Stimulated activated CD8-positive, alpha-beta memory T cell treated with anti-CD3 and anti-CD28 coated beads, Interleukin-15, amount 100 ng/mL, for 24 hours (primary cell): ENCODE results near the gene CCR4.
"Not testable (repeated sequence)": the region's sequence is repeated elsewhere in the genome, so short reads cannot be mapped to it uniquely, and the experiment has no call there.

Source experiments
- DNase-seq: peaks from one replicate; pipeline ENCODE4 v3.0.0-alpha.2; 2020; ENCODE audit warnings: low read depth

Gene CCR4

DNA sequence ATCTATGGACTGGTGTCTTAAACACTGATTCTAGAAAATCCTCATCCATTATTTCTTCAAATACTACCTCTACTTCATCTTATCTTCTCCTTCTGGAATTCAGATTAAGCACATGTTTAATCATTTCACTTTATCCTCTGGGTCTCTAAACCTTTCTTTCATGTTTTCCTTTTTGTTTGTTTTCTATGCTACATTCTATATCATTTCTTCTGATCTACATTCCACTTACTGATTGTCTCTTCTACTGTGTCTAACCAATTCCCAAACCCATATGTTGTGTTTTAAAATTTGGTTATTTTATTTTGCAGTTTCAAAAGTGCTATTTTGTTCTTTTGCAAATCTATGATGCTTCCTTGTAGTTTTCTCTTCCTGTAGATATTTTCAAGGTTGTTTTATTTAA is 31.7 kb downstream of the CCR4 start:
- no peak for DNase-seq

DNA sequence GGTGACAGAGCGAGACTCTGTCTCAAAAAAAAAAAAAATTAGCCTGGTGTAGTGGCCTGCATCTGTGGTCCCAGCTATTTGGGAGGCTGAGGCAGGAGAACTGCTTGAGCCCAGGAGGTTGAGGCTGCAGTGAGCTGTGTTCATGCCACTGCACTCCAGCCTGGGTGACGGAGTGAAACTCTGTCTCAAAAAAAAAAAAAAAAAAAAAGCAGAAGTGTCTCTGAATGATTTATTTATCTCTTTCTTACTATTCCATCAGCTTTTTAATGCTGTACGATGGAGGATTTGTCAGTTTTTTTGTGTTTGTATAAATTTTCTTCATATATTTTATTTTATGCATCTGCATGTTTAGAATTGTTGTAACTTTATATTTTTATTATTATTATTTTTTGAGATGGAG is 33.5 kb downstream of the CCR4 start:
- DNase-seq = not testable (repeated sequence)

DNA sequence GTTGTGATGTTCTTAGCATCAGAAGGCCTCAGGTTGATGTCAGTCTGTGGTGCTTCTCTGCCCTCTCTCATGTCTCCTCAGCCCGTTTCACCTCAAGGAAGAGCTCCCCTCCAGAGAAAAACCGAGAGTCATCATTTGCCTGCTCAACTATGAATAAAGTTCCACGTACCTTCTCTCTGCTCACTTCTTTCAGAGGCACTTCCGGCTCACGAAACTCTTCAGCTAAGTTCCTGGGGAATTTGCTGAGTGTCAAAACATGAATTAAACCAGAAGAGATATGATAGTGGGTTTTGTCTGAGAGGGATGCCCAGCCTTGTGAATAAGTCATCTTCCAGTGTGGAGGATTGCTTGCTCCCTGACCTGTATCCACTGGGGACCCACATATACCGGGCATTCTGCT is 37.7 kb downstream of the CCR4 start:
- no peak for DNase-seq

DNA sequence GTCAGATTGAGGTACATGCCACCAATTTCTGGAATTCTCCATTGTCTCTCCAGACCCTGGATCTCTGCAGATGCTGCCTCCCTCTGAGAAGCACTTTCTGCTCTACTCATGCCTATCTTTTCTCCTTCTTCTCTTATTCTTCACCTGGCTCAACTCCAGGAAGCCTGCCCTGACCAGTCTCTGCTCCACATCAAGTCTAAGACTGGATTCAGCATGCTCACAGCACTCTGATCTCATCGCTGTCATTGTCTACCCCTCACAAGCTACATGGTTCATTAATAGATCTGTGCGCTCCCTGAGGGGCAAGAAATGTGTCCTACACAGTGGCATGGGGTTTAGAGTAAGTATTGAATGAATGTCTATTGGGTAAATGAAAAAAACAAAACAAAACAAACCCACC is 38.7 kb downstream of the CCR4 start:
- DNase-seq = no peak

DNA sequence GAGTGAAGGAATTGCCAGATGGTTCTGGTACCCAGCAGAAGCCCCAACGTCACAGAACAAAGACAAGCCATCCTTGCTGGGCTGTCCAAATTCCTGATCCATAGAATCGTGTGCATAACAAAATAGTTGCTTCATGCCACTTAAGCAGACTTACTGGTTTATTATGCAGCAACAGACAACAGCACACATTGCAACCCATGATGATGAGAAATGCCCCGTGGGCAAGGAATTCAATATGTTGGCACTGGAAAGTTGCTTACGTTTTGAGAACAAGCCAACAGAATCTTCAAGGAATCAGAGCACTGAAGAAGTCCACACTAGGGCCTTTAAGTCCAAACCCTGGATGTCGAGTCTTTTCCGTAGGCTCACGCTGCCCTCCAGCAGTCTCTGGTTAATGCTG is 40.3 kb downstream of the CCR4 start:
- DNase-seq = no peak

DNA sequence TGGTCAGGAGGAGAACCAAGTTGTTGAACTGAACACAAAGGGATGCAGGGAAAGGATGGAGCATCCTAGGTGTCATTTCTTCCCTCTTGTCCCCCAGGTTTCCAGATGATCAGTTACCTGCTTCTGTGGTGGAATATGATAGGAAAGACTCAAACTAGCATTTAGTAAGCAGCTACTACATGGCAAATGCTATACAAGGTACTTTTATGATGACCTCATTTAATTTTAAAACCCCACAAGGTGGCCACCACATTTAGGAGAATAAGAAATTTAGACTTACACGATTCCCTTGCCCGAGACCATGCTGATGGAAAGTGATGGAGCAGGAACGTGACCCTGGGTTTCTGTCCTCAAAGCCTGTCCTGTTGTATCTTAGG is 40.9 kb downstream of the CCR4 start:
- DNase-seq = no peak

DNA sequence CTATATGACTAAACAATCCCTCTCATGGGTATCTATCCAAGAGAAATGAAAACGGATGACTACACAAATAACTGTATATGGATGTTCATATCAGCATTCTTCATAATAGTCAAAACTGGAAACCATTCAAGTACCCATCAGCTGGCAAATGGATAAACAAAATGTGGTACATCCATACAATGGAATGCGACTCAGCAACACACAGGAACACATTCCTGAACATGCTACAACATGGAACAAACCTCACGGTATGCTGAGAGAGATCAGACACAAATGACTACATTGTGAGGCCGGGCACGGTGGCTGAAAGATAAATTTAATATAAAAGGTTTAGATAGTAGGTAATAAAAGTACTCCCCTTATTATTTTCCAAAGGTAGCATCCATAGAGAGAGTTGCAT is 42.6 kb downstream of the CCR4 start:
- DNase-seq = no peak

DNA sequence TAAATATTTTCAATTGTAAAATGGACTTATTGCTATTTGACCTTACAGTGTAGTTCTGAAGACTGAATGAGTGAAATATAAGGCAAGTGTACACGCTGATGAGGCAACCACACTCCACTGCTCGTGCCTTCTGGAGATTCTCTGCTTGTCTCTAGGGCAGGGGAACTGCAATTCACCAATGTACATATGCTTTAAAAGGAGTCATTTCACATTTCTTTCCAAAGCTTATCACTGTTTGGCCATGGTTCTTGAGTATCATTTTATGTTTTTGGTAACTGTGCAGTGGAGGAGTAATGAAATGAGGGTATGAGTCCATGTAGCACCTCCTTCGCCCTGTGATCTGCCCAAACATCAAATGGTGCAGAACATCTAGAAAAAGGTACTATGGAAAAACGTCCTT is 43.7 kb downstream of the CCR4 start:
- no peak for DNase-seq

DNA sequence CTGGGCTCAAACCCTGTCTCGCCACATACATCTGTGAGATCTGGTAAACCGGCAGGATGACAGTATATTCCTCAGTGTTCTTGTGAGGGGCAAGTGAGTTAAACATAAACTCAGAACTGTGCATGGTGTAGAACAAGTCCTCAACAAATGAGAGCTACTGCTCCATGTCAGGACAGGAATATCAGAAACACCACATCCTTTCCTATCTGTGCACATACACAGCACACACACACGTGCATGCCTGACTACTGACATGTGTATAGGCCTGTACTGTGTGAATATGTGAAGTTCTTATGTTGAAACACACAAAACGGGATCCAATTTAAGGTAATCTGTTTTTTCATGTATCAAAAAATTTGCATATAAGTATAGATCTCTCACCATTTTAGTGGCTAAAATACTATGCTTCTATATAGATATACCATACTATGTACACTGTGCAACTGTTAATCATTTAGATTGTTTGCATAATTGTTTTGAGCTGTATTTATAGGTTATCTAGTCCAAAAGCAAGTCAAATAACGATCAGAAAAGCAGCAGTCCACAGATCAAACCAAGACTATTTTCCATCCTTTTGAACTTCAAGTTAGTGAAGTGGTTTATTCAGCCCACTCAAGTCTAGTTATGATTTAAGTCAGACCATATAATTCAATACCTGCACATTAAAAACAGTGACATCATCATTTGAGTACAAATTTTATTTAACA is 44.8 kb downstream of the CCR4 start:
- DNase-seq = no peak

DNA sequence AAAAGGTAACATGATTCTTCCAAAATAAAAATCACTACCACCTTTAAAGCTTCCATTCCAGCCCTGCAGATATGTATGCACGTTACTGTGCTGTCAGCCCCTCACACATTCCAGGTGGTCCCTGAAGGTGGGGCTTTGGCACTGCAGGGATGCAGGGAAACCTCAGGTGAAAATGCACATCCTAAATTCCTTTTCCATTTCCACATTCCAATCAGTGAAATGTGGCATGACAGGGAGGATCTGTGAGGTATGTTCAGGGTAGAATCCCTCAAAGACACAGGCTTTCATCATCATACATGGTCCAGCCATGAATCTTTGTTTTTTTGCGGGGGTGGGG is 45.3 kb downstream of the CCR4 start:
- no peak for DNase-seq

DNA sequence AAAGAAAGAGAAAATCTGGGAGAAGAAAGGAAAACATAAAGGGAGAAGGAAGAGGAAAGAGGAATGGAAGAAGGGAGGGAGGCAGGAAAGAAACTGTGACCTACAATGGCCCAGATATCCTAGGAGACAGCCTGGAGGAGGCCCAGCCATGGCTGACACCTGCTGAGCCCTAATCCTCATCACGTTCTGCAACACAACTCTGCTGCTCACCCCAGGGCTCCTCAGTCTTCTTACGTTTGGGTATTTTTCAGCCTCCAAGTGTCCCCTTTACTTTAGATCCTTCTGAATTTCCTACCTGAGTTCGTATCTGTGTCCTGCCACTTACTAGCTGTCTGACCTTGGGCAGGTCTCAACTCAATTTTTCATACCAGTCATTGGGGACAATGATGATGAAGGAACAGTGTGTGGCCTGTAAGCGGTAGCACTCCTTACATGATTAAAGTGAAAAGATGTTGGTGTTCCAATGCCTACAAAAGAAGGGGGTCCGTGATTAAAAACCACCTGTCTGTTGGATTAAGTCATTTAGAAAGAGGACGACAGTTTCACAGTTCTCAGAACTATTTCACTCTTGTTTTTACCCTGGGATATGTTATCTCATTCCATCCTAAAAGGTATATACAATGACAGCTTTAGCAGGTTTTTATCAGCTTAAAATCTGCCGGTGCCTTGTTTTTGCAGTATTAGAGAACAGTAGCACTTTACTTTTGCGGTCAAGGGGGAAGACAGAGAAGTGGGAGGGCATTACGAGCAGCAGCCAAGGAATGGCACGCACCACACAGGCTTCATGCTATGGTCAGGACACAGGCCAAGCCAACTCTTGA is 47.4 kb downstream of the CCR4 start:
- DNase-seq = no peak

DNA sequence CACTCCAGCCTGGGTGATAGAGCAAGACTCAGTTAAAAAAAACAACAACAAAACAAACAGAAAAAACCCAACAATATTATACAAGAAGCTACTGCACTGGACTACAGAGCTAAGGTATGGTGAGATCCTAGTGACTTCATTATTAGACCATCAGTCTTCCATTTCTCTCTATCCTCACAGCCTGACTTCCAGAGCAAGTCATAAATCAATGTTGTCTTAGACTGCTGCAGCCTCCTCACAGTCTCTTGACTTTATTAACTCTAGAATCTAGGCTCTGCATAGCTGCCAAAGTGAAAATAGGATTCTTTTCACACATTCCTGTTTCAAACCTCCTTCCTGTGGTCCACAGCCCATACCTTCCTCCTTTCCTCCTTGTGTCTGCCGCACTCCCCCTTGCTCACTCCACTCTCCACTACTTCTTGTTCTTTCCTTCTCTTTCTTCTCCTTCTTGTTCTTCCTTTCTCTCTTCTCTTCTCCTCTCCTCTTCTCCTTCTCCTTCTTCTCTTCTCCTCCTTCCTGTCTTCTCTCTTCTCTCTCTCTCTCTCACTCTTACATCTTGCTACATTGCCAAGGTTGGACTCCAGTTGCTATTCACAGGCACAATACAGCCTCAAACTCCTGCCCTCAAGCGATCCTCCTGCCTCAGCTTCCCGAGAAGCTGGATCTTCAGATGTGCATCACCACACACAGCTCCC is 49.4 kb downstream of the CCR4 start:
- no peak for DNase-seq

DNA sequence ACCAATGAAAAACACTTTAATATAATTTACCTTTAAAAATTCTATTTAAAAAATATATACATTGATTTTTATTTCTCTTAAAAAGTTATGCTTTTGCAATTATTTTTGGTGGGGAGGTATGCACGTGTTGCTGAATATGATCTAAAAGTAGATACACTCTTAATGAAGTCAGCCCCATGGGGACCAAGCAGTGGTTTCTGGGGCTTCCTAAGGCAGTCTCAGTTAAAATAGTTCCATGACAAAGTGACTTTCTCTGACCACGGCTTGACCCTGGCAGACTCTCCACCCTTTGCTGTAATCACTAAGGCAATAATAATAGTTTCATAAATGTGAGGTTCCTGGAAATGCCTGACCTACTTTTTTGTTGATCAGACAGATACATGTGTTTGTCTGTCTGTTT is 50.4 kb downstream of the CCR4 start:
- no peak for DNase-seq

DNA sequence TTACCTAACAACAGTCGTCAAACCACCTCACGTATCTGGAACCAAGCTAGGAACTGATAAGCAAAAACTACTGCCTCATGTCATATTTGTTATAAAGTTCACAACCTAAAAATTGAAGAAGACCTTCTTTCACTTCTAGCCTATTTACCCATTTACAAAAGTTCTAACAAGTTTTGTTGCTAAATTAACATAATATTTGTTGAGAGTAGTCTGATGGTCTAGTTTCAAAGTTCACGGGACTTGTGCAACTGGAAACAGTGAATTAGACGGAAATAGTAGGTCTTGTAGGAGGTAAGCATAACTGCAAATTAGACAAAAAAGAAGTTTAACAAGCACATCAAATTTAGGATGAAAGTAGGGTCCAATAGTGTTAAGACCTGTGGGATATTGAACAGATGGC is 51.9 kb downstream of the CCR4 start:
- DNase-seq = no peak

DNA sequence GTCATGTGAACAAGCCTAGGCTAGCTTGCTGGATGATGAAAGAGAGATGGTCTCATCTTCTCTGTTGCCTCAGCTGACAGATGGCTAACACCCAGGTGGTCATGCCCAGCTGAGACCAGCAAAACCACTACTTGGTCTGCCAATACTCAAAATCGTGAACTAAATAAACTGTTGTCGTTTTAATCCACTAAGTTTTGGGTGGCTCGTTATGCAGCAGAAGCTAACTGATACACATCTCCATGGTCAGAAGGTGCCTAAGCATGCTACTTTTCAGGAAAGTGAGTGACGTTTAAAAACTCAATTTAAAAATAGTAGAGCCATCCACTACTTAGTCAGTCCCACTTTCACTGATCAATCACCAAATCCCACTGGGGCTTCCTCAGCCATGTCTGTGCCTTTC is 52.8 kb downstream of the CCR4 start:
- no peak for DNase-seq

DNA sequence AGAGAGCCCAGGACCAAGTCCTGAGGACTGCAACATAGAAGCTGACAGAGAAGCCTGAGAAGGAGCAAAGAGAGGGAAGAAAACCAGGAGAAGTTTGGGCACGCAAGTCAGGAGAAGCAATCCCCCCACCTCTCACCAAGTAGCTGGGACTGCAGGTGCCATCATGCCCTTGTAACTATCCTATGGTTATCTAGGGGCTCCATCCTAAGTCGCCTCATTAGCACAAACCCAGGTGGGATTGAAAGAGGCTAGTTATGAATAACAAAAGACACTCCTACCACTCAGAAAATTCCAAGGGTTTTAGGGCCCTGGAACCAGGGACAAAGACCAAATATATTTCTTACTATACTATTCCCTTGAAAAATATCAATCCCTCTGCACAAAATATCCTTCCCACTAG is 53.5 kb downstream of the CCR4 start:
- DNase-seq = no peak
